Activated T-cell treated with anti-CD3 and anti-CD28 coated beads for 4 hours (primary cell): ENCODE results near the gene COL15A1.

Experiments used
- DNase-seq: peaks from one replicate; pipeline ENCODE4 v3.0.0-alpha.2; 2020

Gene COL15A1

GRCh38 chr9:98917746-98918487 is 25.8 kb upstream of the COL15A1 start:
- no peak for DNase-seq

- no peak for DNase-seq
Observed at GRCh38 chr9:98921732-98922131, 22.0 kb upstream of the COL15A1 start.

- no peak for DNase-seq
Observed at GRCh38 chr9:98922721-98923435, 20.8 kb upstream of the COL15A1 start.

GRCh38 chr9:98923451-98924123 is 20.1 kb upstream of the COL15A1 start:
- no peak for DNase-seq

GRCh38 chr9:98924946-98925820 is 18.5 kb upstream of the COL15A1 start:
- no peak for DNase-seq

- DNase-seq = no peak
Observed at GRCh38 chr9:98925956-98926355, 17.8 kb upstream of the COL15A1 start.

- no peak for DNase-seq
Observed at GRCh38 chr9:98927724-98928123, 16.0 kb upstream of the COL15A1 start.

- no peak for DNase-seq
Observed at GRCh38 chr9:98929071-98929470, 14.6 kb upstream of the COL15A1 start.

- DNase-seq = no peak
Observed at GRCh38 chr9:98929895-98930341, 13.8 kb upstream of the COL15A1 start.

- DNase-seq = no peak
Observed at GRCh38 chr9:98930792-98931191, 12.9 kb upstream of the COL15A1 start.

GRCh38 chr9:98931600-98932389 is 11.9 kb upstream of the COL15A1 start:
- DNase-seq = no peak

GRCh38 chr9:98933185-98933584 is 10.5 kb upstream of the COL15A1 start:
- no peak for DNase-seq

GRCh38 chr9:98933890-98934289 is 9.8 kb upstream of the COL15A1 start:
- DNase-seq = no peak

GRCh38 chr9:98935071-98935505 is 8.6 kb upstream of the COL15A1 start:
- DNase-seq = no peak

GRCh38 chr9:98940276-98940675 is 3.4 kb upstream of the COL15A1 start:
- DNase-seq = no peak

- no peak for DNase-seq
Observed at GRCh38 chr9:98941946-98942523, 1.7 kb upstream of the COL15A1 start.

- DNase-seq = no peak
Observed at GRCh38 chr9:98942906-98943681, 613 bp upstream of the COL15A1 start.

- no peak for DNase-seq
Observed at GRCh38 chr9:98944057-98944733, 488 bp downstream of the COL15A1 start.

GRCh38 chr9:98944734-98945074 is 997 bp downstream of the COL15A1 start:
- no peak for DNase-seq

GRCh38 chr9:98949565-98949964 is 5.9 kb downstream of the COL15A1 start:
- DNase-seq = no peak
